GM23338 (cell line): Measurements from ENCODE around the gene EVI5.

Experiments used
- CREB1 ChIP-seq: fragments of 250-450 bp; sonication (Bioruptor Pico); IDR thresholded peaks from 2 replicates; pipeline ENCODE4 v1.5.0; 2020; ENCODE audit warnings: low read depth, mild to moderate bottlenecking, moderate library complexity
- EZH2 ChIP-seq: fragments of 200-600 bp; sonication (generic); IDR thresholded peaks from one replicate; pipeline ENCODE4 v1.8.0; 2017; ENCODE audit warnings: antibody characterized with exemption, mild to moderate bottlenecking, low read depth; ENCODE audit not compliant: unreplicated experiment
- EZH2phosphoT487 ChIP-seq: fragments of 200-600 bp; sonication (generic); IDR thresholded peaks from one replicate; pipeline ENCODE4 v1.8.1; 2018; ENCODE audit warnings: antibody characterized with exemption; ENCODE audit not compliant: unreplicated experiment
- JUNB ChIP-seq: IDR thresholded peaks from one replicate; pipeline ENCODE4 v1.6.1; 2016; ENCODE audit warnings: antibody characterized with exemption; ENCODE audit not compliant: unreplicated experiment
- POLR2AphosphoS5 ChIP-seq: IDR thresholded peaks from 2 replicates; pipeline ENCODE4 v1.6.1; 2016; ENCODE audit warnings: antibody characterized with exemption, low read depth
- REST ChIP-seq: IDR thresholded peaks from one replicate; pipeline ENCODE4 v1.6.1; 2018; ENCODE audit warnings: antibody characterized with exemption; ENCODE audit not compliant: unreplicated experiment
- TF ChIP-seq, protein P1 (sequence below), 2 experiments: fragments of 200-600 bp in 1 of 2; sonication (generic) in 1 of 2; conservative IDR thresholded peaks; 2 replicates each; pipeline versions ENCODE4 v1.5.1 to v1.6.1; 2016 to 2017; ENCODE audit warnings: antibody characterized with exemption in 2 of 2, low read depth in 2 of 2, mild to moderate bottlenecking in 2 of 2, moderate library complexity in 1 of 2
- TF ChIP-seq, protein P2 (sequence below): IDR thresholded peaks from 2 replicates; pipeline ENCODE4 v1.6.1; 2016; ENCODE audit warnings: antibody characterized with exemption

GRCh38 chr1:92804721-92805201 lies 19.9 kb upstream of the EVI5 start:
- TF ChIP-seq, protein P1, sequence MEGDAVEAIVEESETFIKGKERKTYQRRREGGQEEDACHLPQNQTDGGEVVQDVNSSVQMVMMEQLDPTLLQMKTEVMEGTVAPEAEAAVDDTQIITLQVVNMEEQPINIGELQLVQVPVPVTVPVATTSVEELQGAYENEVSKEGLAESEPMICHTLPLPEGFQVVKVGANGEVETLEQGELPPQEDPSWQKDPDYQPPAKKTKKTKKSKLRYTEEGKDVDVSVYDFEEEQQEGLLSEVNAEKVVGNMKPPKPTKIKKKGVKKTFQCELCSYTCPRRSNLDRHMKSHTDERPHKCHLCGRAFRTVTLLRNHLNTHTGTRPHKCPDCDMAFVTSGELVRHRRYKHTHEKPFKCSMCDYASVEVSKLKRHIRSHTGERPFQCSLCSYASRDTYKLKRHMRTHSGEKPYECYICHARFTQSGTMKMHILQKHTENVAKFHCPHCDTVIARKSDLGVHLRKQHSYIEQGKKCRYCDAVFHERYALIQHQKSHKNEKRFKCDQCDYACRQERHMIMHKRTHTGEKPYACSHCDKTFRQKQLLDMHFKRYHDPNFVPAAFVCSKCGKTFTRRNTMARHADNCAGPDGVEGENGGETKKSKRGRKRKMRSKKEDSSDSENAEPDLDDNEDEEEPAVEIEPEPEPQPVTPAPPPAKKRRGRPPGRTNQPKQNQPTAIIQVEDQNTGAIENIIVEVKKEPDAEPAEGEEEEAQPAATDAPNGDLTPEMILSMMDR (conservative IDR thresholded peaks at IDR 0.05; ENCODE audit: low read depth in 2 of 2), result no peak
- TF ChIP-seq REST (no peak), POLR2AphosphoS5 (no peak), JUNB (no peak), EZH2phosphoT487 (no peak), CREB1 (no peak), EZH2 (no peak)
- TF ChIP-seq, protein P2, sequence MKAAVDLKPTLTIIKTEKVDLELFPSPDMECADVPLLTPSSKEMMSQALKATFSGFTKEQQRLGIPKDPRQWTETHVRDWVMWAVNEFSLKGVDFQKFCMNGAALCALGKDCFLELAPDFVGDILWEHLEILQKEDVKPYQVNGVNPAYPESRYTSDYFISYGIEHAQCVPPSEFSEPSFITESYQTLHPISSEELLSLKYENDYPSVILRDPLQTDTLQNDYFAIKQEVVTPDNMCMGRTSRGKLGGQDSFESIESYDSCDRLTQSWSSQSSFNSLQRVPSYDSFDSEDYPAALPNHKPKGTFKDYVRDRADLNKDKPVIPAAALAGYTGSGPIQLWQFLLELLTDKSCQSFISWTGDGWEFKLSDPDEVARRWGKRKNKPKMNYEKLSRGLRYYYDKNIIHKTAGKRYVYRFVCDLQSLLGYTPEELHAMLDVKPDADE, result no peak
